ENCODE data around the gene SPDYC.

The SPDYC gene

DNA sequence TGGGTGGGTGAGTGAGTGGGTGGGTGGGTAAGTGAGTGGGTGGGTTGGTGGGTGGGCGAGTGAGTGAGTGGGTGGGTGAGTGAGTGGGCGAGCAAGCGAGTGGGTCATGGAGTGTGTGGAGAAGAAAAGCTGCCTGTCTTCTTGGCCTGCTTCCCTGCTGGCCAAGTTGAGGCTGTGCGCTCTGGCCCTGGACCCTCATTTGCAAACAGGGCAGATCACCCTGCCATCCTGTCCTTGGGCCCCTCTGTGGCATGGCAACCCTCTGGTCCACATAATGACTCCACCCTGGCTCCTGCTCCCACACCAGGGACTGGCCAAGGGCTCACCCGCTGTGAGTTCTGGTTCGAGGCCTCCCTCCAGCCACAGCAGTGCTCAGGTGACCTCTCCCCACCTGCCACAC, 46.8 kb downstream of the SPDYC start:
- peaks cover 11% of the 10 kb centered on the region for H3K4me1 ChIP-seq (ENCODE audit: control insufficient read depth, insufficient read depth, low read length, poor library complexity, severe bottlenecking)
- no peak overlapping the region for H3K4me3 ChIP-seq (ENCODE audit: extremely low read depth, insufficient read depth, low read length, poor library complexity, severe bottlenecking)
- no peaks in the 10 kb centered on the region for H3K9me3 ChIP-seq (ENCODE audit: control insufficient read depth, low read length)
- peaks cover 7% of the 10 kb centered on the region for H3K36me3 ChIP-seq (ENCODE audit: control insufficient read depth, insufficient read depth, low read length)
- 98% methylated on average over 5 of the region's 6 CpGs; no CpG with 5 or more reads in 1 of the 2 experiments for WGBS, 2 experiments (ENCODE audit: insufficient coverage in 2 of 2)
- no peak overlapping the region for H3K27ac ChIP-seq (ENCODE audit: low read depth, low read length, severe bottlenecking)

DNA sequence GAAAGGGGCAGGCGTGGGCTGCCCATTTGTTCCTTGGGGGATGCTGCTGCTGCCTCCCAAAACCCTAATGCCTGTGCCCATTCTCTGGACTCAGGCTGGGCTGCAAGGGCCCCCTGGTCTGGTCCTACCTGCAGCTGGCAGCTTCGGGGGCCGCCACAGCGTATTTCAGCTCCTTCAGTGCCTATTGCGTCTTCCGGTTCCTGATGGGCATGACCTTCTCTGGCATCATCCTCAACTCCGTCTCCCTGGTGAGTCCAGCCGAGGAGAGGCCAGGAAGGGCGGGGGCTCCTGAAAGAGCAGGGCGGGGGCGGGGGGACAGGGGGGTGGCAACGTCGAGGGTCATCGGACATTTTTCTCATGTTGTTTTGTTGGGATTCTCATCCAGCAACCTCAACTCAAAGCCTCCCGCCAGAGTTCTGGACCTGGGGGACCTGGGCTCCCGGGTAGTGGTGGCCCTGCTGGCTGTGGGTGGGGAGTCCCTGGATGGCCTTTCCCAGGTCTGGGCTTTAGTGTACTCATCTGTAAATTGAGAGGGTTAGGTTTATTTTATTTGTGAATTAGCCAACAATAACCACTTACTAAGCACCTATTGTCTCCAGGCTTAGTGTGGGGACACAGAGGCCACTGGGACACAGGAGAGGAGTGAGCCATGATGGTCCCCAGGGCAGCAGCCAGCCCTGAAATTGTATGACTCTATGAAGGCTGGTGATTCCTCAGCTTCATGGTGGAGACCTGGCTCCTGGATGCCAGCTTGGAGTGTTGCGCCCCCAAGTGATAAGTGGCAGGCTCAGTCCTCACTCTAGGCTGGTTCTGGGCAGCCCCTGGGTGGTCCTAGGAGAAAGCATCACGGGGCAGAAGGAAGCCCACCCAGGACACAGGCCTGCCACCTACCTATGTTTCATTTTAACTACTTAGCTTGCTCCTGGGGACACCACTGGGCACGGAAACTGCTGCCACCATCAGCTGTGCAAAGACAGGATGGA, 47.7 kb downstream of the SPDYC start:
- 96 to 100% methylated on average over 6 to 7 of the region's 19 CpGs for WGBS, 2 experiments (ENCODE audit: insufficient coverage in 2 of 2)
- Histone ChIP-seq H3K9me3 (ENCODE audit: control insufficient read depth, low read length) (no peaks in the 10 kb centered on the region), H3K4me1 (ENCODE audit: control insufficient read depth, insufficient read depth, low read length, poor library complexity, severe bottlenecking) (peaks cover 6% of the 10 kb centered on the region), H3K4me3 (ENCODE audit: extremely low read depth, insufficient read depth, low read length, poor library complexity, severe bottlenecking) (no peak overlapping the region), H3K36me3 (ENCODE audit: control insufficient read depth, insufficient read depth, low read length) (no peaks in the 10 kb centered on the region), H3K27ac (ENCODE audit: low read depth, low read length, severe bottlenecking) (no peak overlapping the region)

DNA sequence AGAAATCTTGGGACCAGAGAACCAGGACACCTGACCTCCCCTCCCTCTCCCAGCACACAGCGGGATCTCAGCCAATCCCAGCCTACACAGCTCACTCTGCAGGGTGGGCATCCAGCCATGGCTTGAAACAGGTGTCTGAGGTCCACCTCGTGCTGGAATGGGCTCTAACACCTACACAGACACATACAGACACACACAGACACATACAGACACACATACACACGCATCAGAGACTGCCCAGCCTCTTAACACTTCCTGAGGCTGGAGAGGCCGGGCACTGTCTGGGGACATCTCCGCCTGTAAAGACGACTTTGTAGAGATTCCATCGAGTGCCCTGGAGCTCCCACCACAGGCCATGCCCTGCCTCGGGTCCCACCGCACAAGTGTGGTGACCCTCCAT, 48.4 kb downstream of the SPDYC start:
- Histone ChIP-seq H3K4me3 (ENCODE audit: extremely low read depth, insufficient read depth, low read length, poor library complexity, severe bottlenecking) (no peak overlapping the region), H3K4me1 (ENCODE audit: control insufficient read depth, insufficient read depth, low read length, poor library complexity, severe bottlenecking) (peaks cover 3% of the 10 kb centered on the region), H3K36me3 (ENCODE audit: control insufficient read depth, insufficient read depth, low read length) (no peaks in the 10 kb centered on the region), H3K9me3 (ENCODE audit: control insufficient read depth, low read length) (no peaks in the 10 kb centered on the region), H3K27ac (ENCODE audit: low read depth, low read length, severe bottlenecking) (no peak overlapping the region)
- 87 to 92% methylated on average over 6 to 9 of the region's 9 CpGs for WGBS, 2 experiments (ENCODE audit: insufficient coverage in 2 of 2)

DNA sequence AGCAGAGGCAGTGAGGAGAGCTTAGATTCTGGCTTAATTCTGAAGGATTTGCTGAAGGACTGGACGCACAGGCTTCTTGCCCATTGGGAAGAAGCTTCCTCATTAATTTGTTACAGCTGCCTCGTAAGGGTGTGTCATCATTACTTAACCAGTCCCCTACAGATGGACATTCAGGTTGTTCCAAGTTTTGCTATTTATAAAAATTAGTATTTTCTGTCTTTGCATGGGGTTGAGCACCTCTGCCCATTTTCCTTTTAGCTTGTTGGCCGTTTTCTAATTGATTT, 49.8 kb downstream of the SPDYC start:
- 100% methylated on average over 2 of the region's 3 CpGs; no CpG with 5 or more reads in 1 of the 2 experiments for WGBS, 2 experiments (ENCODE audit: insufficient coverage in 2 of 2)

DNA sequence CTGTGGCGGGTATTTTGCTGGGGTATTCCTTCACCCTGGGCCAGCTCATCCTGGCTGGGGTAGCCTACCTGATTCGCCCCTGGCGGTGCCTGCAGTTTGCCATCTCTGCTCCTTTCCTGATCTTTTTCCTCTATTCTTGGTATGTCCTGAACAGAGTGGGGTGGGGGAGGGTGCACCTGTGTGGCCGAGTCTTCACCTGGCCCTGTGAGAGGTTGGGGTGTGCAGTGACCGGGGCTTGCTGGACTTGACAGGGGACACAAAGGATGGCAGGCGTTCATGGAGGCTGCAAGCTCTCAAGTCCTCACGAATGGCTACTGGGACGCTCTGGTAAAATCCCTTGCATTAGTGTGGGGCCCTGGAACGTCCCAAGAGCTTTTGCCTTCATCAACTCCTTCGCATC, 51.0 kb downstream of the SPDYC start:
- Histone ChIP-seq H3K9me3 (ENCODE audit: control insufficient read depth, low read length) (no peaks in the 10 kb centered on the region), H3K27ac (ENCODE audit: low read depth, low read length, severe bottlenecking) (no peak overlapping the region), H3K4me1 (ENCODE audit: control insufficient read depth, insufficient read depth, low read length, poor library complexity, severe bottlenecking) (peaks cover 8% of the 10 kb centered on the region), H3K36me3 (ENCODE audit: control insufficient read depth, insufficient read depth, low read length) (no peaks in the 10 kb centered on the region), H3K4me3 (ENCODE audit: extremely low read depth, insufficient read depth, low read length, poor library complexity, severe bottlenecking) (no peak overlapping the region)
- WGBS, 2 experiments (ENCODE audit: insufficient coverage in 2 of 2) = 91 to 98% methylated on average over 4 to 6 of the region's 10 CpGs

More for the DNA sequence above, 49.8 kb downstream of the SPDYC start:
- no peak overlapping the region for H3K27ac ChIP-seq (ENCODE audit: low read depth, low read length, severe bottlenecking)
- no peak overlapping the region for H3K4me3 ChIP-seq (ENCODE audit: extremely low read depth, insufficient read depth, low read length, poor library complexity, severe bottlenecking)
- no peaks in the 10 kb centered on the region for H3K9me3 ChIP-seq (ENCODE audit: control insufficient read depth, low read length)
- H3K4me1 ChIP-seq (ENCODE audit: control insufficient read depth, insufficient read depth, low read length, poor library complexity, severe bottlenecking) = peaks cover 3% of the 10 kb centered on the region
- H3K36me3 ChIP-seq (ENCODE audit: control insufficient read depth, insufficient read depth, low read length) = no peaks in the 10 kb centered on the region

Measured in mesodermal cell (in vitro differentiated cells).